Left ventricle myocardium superior (tissue), 1 donor: ENCODE data around the gene HIVEP1. TPM values are rescaled to one million over a fixed set of nuclear protein-coding genes. Genes with fewer than 3 reads are reported as not detected.
"Not testable (repeated sequence)": the region's sequence is repeated elsewhere in the genome, so short reads cannot be mapped to it uniquely, and the experiment has no call there.

Experiments
- ATAC-seq: fragments of 200-7000 bp; cut with Tn5 transposase; one replicate; pipeline ENCODE4 v1.9.1; 2020; ENCODE audit warnings: mild to moderate bottlenecking, moderate library complexity
- DNase-seq: peaks from one replicate; pipeline ENCODE4 v3.0.0-alpha.2; 2020
- intact Hi-C: fragments of 100-400 bp; cut with micrococcal nuclease; formaldehyde crosslinking; loops from one replicate; pipeline ENCODE4 v1.11.0; 2022
- total RNA-seq: library from RNA; stranded (reverse); fragmentation: NEBNext Ultra II Directional; extraction: Animal tissue kit (Norgen Biotek cat#: 25700); gene quantifications from one replicate; pipeline ENCODE4 v1.2.1, GENCODE V29; 2021
- donor health status: DM: no; HTN: yes; CAD: no; lungs with severe emphysema.

The HIVEP1 gene
- total RNA-seq, 1 donor from 2014 or later, result 13.4 TPM

- ATAC-seq, result peak; percentile 91
- intact Hi-C loops, result no loop called here
Measured at GRCh38 chr6:12103158-12103557, 91.0 kb downstream of the HIVEP1 start.

GRCh38 chr6:12105271-12105670 lies 93.2 kb downstream of the HIVEP1 start:
- peak; percentile 32 for ATAC-seq
- no peak for DNase-seq
- intact Hi-C loops, result no loop called here

More at GRCh38 chr6:12103158-12103557, 91.0 kb downstream of the HIVEP1 start:
- DNase-seq, result no peak

GRCh38 chr6:12108376-12108775 lies 96.3 kb downstream of the HIVEP1 start:
- ATAC-seq, DNase-seq, intact Hi-C loops: not testable (repeated sequence)

GRCh38 chr6:12110523-12111362 lies 98.6 kb downstream of the HIVEP1 start:
- ATAC-seq (no peak), DNase-seq (no peak)
- intact Hi-C loops, result no loop called here

- intact Hi-C loops, result no loop called here
- ATAC-seq, result no peak
- no peak for DNase-seq
Measured at GRCh38 chr6:12111363-12111670, 99.2 kb downstream of the HIVEP1 start.

- ATAC-seq (peak; percentile 92), DNase-seq (no peak)
- intact Hi-C loops, result no loop called here
Measured at GRCh38 chr6:12112540-12113189, 100.6 kb downstream of the HIVEP1 start.

- DNase-seq, result no peak
- intact Hi-C loops, result no loop called here
- no peak for ATAC-seq
Measured at GRCh38 chr6:12113190-12113577, 101.1 kb downstream of the HIVEP1 start.

- no peak for DNase-seq
- intact Hi-C loops, result no loop called here
- no peak for ATAC-seq
Measured at GRCh38 chr6:12114055-12114503, 102.0 kb downstream of the HIVEP1 start.

- no peak for DNase-seq
- no peak for ATAC-seq
- intact Hi-C loops, result no loop called here
Measured at GRCh38 chr6:12115001-12115400, 102.9 kb downstream of the HIVEP1 start.

- no peak for ATAC-seq
- no peak for DNase-seq
- intact Hi-C loops, result no loop called here
Measured at GRCh38 chr6:12115492-12115891, 103.4 kb downstream of the HIVEP1 start.

- ATAC-seq (no peak), DNase-seq (no peak)
- intact Hi-C loops, result no loop called here
Measured at GRCh38 chr6:12116264-12116800, 104.2 kb downstream of the HIVEP1 start.

- DNase-seq (no peak), ATAC-seq (no peak)
- intact Hi-C loops, result no loop called here
Measured at GRCh38 chr6:12116978-12117377, 104.9 kb downstream of the HIVEP1 start.

GRCh38 chr6:12118607-12119006 lies 106.5 kb downstream of the HIVEP1 start:
- intact Hi-C loops, result no loop called here
- DNase-seq, result no peak
- no peak for ATAC-seq

GRCh38 chr6:12119085-12119588 lies 107.0 kb downstream of the HIVEP1 start:
- intact Hi-C loops, result no loop called here
- no peak for ATAC-seq
- DNase-seq, result no peak

- ATAC-seq, result no peak
Measured at GRCh38 chr6:12125396-12125795, 113.3 kb downstream of the HIVEP1 start.

GRCh38 chr6:12126051-12126450 lies 113.9 kb downstream of the HIVEP1 start:
- ATAC-seq (no peak), DNase-seq (no peak)
- intact Hi-C loops, result no loop called here

More at GRCh38 chr6:12125396-12125795, 113.3 kb downstream of the HIVEP1 start:
- intact Hi-C loops, result no loop called here
- DNase-seq, result no peak

- DNase-seq (no peak), ATAC-seq (no peak)
- intact Hi-C loops, result no loop called here
Measured at GRCh38 chr6:12129523-12129922, 117.4 kb downstream of the HIVEP1 start.

GRCh38 chr6:12132351-12133222 lies 120.5 kb downstream of the HIVEP1 start:
- DNase-seq (no peak), ATAC-seq (no peak)
- intact Hi-C loops, result no loop called here

GRCh38 chr6:12134581-12134980 lies 122.5 kb downstream of the HIVEP1 start:
- DNase-seq, result no peak
- ATAC-seq, result no peak
- intact Hi-C loops, result no loop called here
